Activated CD8-positive, alpha-beta memory T cell treated with anti-CD3 and anti-CD28 coated beads, Interleukin-2, amount 50 U/mL, for 4 hours (primary cell): ENCODE results near the gene HOXA5.
A peak's percentile ranks its signal among the peaks of the same experiment; 100 is the strongest.

ENCODE experiments used
- DNase-seq: peaks from one replicate; pipeline ENCODE4 v3.0.0-alpha.2; 2020

HOXA5 gene

GRCh38 chr7:27158436-27159265 lies 15.2 kb upstream of the HOXA5 start:
- no peak for DNase-seq

DNA sequence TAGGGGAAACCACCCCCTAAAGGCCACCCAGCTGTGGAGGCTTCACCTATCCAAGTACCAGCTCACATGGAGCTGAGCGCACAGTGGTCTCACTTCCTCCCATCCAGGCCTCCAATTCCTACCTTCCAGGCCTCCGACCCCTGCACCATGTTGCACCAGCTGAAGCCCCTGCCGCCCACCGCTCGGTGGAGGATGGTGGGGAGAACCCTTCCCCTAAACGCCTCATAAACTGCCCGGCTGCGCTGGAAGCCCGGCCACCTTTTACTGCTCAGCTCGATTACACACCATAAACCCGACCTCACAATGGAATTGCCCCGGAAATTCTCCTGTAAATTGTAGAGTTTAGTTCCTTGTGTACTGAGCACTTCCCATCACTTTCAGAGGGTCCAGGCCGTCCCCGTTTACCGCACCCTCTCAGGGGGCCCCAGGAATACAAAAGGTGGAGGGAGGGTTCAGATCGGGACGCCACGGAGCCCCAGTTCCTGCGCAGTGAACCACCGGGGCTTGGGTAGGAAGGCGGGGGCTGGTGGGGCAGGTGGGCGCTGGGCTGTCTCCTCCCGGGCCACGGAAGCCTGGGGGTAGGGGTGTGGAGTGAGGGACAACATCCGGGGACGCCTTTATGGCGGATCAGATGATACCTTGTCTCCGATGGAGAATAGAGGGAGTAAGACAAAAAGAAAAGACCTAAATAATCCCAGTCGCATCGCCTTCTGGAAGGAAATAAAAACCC lies 14.4 kb upstream of the HOXA5 start:
- no peak for DNase-seq

- DNase-seq = no peak
Observed at GRCh38 chr7:27156916-27157701, 13.6 kb upstream of the HOXA5 start.

- DNase-seq = no peak
Observed at GRCh38 chr7:27156508-27156898, 13.0 kb upstream of the HOXA5 start, which contains the start of gene HOXA7. Gene HOXA7, minus strand, starts transcription at chr7:27156675. Its CDS starts 130 bp downstream, at chr7:27156545.

DNA sequence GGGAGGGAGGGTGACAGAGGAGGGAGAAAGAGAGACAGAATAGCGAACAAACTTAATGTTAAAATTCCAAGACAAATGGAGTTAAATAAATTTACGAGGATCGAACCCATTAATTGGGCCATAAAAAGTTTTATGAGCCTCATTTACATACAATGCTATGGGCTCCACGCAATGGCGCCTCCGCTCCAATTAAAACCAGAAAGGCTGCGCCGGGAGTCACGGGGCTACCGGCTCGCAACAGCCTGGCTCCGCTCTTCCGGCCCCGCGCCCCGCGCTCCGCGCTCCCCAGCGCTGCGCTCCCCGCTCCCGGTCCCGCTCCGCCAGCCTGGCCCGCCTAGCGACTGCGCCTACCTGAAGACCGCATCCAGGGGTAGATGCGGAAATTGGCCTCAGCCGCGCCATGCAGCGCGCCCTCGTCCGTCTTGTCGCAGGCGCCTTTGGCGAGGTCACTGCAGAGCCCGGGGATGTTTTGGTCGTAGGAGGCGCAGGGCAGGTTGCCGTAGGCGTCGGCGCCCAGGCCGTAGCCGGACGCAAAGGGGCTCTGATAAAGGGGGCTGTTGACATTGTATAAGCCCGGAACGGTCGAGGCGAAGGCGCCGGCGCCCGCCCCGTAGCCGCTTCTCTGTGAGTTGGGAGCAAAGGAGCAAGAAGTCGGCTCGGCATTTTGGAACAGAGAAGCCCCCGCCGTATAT lies 12.5 kb upstream of the HOXA5 start:
- DNase-seq = peak; percentile 19

- peak; percentile 57 for DNase-seq
Observed at GRCh38 chr7:27154901-27155815, 11.7 kb upstream of the HOXA5 start.

DNA sequence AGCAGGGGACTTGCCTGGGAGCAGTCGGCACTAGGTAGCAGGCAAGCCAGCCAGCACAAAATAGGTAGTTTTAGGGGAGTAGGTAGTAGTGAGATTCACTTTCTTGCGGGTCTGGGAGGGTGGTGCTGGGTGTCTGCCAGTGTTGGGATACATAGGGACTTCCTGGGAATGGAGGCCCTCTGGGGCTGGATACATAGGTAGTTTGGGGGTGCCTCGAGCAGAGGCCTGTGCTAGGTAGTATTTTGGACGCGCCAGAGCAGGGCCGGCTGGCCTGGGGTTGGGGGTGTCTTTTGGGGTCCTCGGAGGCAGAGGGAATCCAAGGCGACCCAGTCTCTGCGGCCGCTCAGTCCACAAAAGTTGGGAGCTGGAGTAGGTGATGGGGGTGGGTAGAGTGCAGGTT lies 10.9 kb upstream of the HOXA5 start:
- no peak for DNase-seq

DNA sequence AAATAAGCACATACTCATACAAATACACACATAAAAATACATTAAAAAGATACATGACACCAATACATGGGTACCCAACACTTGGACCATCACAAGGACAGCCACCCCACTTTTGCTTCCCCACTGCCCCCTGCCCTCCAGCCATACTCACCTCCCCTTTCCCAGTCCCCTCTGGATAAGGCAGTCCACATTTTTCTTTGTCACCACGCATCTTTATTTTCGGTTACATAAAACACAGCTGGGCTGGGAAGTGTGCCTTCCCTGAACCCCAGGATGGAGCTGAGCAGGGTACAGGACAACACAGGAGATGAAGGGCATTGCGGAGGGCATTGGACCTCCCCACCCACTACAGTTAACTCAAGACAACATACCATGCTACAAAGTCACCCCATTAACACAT lies 10.0 kb upstream of the HOXA5 start:
- DNase-seq = no peak

DNA sequence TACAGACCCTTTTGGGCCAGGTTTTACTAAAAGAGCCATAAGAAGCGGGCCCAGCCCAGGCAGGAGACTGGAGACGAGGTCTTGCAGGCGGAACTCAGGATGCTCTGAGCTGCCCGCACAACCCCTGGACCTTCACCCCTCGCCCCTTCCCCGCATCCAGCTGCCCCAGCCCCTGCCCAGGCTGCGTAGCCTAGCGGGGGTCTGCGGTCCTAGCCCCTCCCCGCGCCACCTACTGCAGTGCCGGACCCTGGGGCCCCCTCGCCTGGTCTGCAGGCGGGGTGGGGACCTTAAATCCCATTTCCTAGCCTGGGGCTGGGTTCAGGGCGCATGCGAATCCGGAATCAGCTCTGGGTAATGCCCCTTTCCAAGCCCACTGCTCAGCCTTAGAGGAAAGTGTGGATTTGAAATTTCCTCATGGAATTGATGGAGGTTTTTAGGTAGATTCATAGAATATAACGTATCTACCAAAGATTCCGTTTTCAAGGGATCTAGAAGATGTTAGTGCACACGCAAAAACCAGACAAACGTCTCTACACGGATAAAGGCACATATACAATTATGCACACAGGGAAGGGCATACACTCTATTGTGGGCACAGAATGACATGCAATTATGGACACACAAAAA lies 9.4 kb upstream of the HOXA5 start:
- no peak for DNase-seq

- no peak for DNase-seq
Observed at GRCh38 chr7:27151931-27152815, 8.7 kb upstream of the HOXA5 start, which contains the start of gene HOXA3. Gene HOXA3, minus strand, starts transcription at chr7:27152583. Its CDS starts 41,943 bp downstream, at chr7:27110640.

DNA sequence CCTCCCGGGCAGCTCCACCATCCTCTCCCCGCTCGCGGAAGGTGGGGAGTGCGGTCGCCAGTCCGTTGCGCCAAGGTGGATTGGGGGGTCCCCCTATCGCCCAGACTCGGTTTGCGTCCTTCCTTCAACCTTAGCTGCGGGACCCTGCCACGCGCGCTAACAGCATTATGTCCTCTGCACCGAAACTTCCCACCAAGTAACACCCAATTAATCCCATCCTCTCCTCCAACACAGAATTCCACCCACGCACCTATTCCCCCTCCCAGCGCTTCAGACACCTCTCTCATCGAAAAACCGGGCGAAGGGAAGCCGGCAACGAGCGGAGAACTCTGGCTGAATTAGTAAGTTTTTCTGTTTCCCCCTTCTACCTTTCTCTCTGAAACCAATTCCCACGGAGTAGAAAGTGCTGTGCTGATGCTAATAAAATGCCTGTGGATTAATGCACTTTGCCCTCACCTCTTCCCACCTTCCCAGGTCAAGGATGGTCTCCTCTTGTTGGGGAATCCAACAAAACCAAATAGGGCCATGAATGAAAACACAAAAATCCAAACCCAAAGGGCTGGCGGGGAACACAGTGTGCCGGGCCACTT lies 8.0 kb upstream of the HOXA5 start:
- no peak for DNase-seq

GRCh38 chr7:27150568-27151340 lies 7.3 kb upstream of the HOXA5 start:
- peak; percentile 67 for DNase-seq

DNA sequence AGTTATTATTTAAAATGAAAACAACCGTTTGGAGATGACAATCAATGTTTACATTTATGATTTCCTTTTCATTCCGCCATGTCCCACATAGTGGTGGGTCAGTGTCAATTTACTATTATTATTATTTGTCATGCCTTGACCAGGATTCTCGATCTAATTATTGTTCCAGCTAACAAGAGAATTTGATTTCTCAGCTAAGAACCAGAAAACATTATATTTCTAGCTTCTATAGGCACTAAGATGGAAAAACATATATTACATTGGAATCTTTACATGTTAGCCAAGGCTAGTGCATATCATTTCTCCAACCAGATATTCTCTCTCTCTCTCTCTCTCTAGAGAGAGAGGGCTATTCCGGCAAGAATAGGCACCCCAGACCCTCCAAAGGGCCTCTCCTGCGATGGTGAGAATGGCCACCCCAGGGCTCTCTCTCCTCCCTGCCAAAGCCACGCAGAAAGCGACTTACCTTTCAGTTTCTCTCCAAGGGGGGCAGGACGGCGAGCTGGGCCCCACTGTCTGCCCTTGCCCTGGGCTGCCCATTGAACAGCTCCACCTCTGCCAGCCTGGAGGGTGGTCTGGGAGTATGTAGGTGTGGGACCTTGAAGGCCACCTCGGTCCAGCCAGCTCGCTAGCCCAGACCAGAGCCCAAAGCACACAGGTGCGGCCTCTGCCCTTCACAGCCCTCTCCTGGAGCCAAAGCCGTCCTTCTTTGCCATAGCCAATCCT lies 6.5 kb upstream of the HOXA5 start:
- DNase-seq = no peak

- no peak for DNase-seq
Observed at GRCh38 chr7:27148756-27149641, 5.5 kb upstream of the HOXA5 start.

DNA sequence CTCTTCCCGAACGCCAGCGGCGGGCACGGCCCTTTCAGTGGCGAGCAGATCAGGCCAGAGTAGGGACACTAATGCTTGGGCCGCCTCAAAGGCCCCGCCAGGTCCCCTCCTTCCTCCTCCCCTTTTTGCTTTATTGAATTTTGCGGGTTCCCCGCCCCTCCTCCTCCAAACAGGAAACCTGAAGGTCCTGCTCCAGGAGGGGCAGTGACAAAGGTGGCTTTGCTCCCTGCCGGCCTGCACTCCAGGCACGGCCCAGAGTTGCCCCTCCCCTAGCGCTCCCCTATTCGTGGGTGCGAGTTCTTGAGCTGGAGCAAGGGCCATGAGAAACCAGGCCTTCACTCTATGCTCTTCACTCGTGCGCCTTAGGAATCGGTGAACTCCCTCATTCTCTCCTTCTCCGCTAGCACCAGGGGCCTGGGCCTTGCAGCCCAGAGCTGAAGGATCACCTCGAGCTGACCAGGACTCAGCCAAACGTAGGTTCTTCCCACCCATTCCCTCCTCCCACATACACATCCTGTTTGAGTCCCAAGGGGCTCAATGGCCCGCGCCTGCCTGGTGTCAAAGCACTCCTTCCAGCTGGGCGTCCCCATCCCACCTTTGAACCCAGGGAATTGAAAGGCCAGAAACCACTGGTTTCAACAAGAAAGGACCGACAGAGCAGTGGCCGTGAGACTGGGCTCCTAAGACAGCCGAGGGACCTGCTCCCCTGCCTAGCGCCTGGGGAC lies 4.7 kb upstream of the HOXA5 start:
- DNase-seq = no peak
